ENCODE results near the gene DHX36. TPM values are rescaled to one million over a fixed set of nuclear protein-coding genes. Genes with fewer than 3 reads are reported as not detected.

Gene DHX36
- total RNA-seq (2014; rRNA removed) (34.5 and 54.5 TPM in 2 replicates), Bru-seq, nascent RNA (percentile 91 among the genes with signal in this experiment), BruChase-seq, experiment 1, labeled RNA remaining after a 6-hour chase (percentile 88 among the genes with signal in this experiment), BruChase-seq, experiment 2, labeled RNA remaining after a 2-hour chase (percentile 92 among the genes with signal in this experiment)
- long read RNA-seq, full-length matches to known transcripts, result 35 of 76 reads
- long read RNA-seq, partial matches to known transcripts, result 32 of 76 reads
- long read RNA-seq, other reads (novel, unspliced or antisense), result 9 of 76 reads

- Histone ChIP-seq H3K4me2 (ENCODE audit: low read length) (peak within 1 kb of the TSS; percentile 97), H3K9ac (ENCODE audit: low read length) (peak within 1 kb of the TSS; percentile 97), H3K4me3 (ENCODE audit: low read length) (peak within 1 kb of the TSS; percentile 97), H3K9me3 (ENCODE audit: low read length) (no peaks in the 10 kb centered on the region), H3K79me2 (ENCODE audit: low read length) (peaks cover 54% of the 10 kb centered on the region), H3F3A (ENCODE audit: low read length, unreplicated experiment) (no peaks in the 10 kb centered on the region), H3K27ac (ENCODE audit: low read length) (peak within 1 kb of the TSS; percentile 65), H3K9me2 (replicated peaks; ENCODE audit: low read length) (no peaks in the 10 kb centered on the region), H3K4me1 (ENCODE audit: insufficient read depth, low read length) (peaks cover 19% of the 10 kb centered on the region), H3K27me3 (ENCODE audit: low read length) (no peaks in the 10 kb centered on the region), H2AFZ (ENCODE audit: low read length) (peak within 1 kb of the TSS; percentile 85), H4K20me1 (ENCODE audit: low read length) (peaks cover 33% of the 10 kb centered on the region), H3K36me3 (ENCODE audit: low read depth, low read length) (no peaks in the 10 kb centered on the region)
- ChIA-PET POLR2A (ENCODE audit: unreplicated experiment) (no interaction called here), CTCF (interaction anchor here (0.7 kb wide), 1 partner anchor 971 kb away, joined by 3 read pairs; no protein-coding TSS in a partner anchor)
- TSS peak; percentile 70 for BruUV-seq (replicated peaks)
- no peak for TF ChIP-seq EZH2 (IDR thresholded peaks at IDR 0.05; ENCODE audit: low read length, unreplicated experiment)
- no peak; the same call in 1 of the 2 replicates for TF ChIP-seq CTCF (conservative IDR thresholded peaks at IDR 0.05; ENCODE audit: low read depth, low read length)
- no peak for TF ChIP-seq EZH2phosphoT487 (IDR thresholded peaks at IDR 0.05; ENCODE audit: borderline replicate concordance, low read length)
- peak; percentile 84 for DNase-seq
- intact Hi-C loops (cut with micrococcal nuclease), result no loop called here
- peak; percentile 93 for ATAC-seq
These were observed at the start of gene DHX36 for GRCh38 chr3:154323891-154324738. Gene DHX36, minus strand, starts transcription at chr3:154324487. Its CDS starts 71 bp downstream, at chr3:154324416.

GRCh38 chr3:154367221-154367620, 42.9 kb upstream of the DHX36 start:
- BruUV-seq (replicated peaks), result no TSS peak
- no peak for ATAC-seq

More at GRCh38 chr3:154367221-154367620, 42.9 kb upstream of the DHX36 start:
- Histone ChIP-seq H4K20me1 (ENCODE audit: low read length) (no peaks in the 10 kb centered on the region), H3K9ac (ENCODE audit: low read length) (no peak overlapping the region), H3K27ac (ENCODE audit: low read length) (no peak overlapping the region), H2AFZ (ENCODE audit: low read length) (no peak overlapping the region), H3K36me3 (ENCODE audit: low read depth, low read length) (no peaks in the 10 kb centered on the region), H3K4me3 (ENCODE audit: low read length) (no peak overlapping the region), H3K4me2 (ENCODE audit: low read length) (no peak overlapping the region), H3K27me3 (ENCODE audit: low read length) (no peaks in the 10 kb centered on the region), H3F3A (ENCODE audit: low read length, unreplicated experiment) (no peaks in the 10 kb centered on the region), H3K79me2 (ENCODE audit: low read length) (no peaks in the 10 kb centered on the region), H3K9me2 (replicated peaks; ENCODE audit: low read length) (no peaks in the 10 kb centered on the region), H3K4me1 (ENCODE audit: insufficient read depth, low read length) (no peaks in the 10 kb centered on the region), H3K9me3 (ENCODE audit: low read length) (no peaks in the 10 kb centered on the region)
- ChIA-PET CTCF (no interaction called here), POLR2A (ENCODE audit: unreplicated experiment) (no interaction called here)
- no peak for TF ChIP-seq EZH2 (IDR thresholded peaks at IDR 0.05; ENCODE audit: low read length, unreplicated experiment)
- TF ChIP-seq CTCF (conservative IDR thresholded peaks at IDR 0.05; ENCODE audit: low read depth, low read length), result no peak
- no peak for TF ChIP-seq EZH2phosphoT487 (IDR thresholded peaks at IDR 0.05; ENCODE audit: borderline replicate concordance, low read length)
- DNase-seq, result no peak
- intact Hi-C loops (cut with micrococcal nuclease), result no loop called here
